Measurements from ENCODE around the gene CHKB.
"Not testable (repeated sequence)": the region's sequence is repeated elsewhere in the genome, so short reads cannot be mapped to it uniquely, and the experiment has no call there.

The CHKB gene

DNA sequence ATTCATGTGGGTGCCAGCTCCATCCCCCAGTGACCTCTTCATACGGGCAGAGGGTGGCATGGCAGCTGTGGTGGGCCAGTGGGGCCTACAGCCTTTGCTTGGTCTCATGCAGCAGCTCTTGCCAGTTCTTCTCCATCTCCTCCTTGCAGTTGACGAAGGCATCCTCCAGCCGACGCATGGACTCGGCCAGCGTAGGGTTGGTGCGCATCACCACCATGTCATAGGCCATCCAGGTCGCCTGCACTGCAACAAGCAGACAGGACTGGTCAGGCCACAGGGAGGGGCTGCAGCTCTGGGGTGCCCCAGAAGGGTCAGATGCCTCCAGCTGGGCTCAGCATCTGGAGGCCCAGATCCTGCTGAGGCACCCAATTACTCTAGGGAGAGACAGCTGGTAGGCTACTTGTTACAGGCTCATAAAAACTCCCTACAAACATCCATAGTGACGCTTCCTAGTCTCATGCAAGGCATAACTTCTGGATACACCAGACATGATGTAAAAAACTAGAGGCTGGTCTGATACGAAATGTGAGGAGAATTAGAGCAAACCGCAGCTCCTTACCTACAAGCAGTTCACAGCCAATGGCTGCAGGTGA, 31.4 kb downstream of the CHKB start:
- in situ Hi-C loops (cut with HindIII; ENCODE audit: low sequenced_read_pairs): no loop called here

DNA sequence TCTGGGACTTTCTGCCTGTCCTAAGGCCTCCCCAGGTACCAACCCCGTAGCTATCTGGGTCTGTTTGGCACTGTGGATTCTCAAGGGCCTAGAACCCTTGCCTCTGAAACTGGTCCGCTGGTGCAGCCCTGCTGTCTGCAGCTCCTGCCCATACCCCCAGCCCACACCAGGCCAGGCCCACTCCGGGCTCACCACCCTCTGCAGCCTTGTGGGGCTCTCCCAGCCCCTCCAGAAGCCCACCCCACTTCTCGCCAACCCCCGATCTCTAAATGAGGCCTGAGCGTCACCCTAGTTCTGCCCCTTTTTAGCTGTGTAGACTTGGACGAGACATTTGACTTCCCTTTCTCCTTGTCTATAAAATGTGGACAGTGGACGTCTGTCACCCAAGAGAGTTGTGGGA, 32.3 kb downstream of the CHKB start:
- in situ Hi-C loops (cut with HindIII; ENCODE audit: low sequenced_read_pairs): no loop called here

- in situ Hi-C loops (cut with HindIII; ENCODE audit: low sequenced_read_pairs): no loop called here
Observed at GRCh38 chr22:50548921-50549790, 33.5 kb downstream of the CHKB start.

GRCh38 chr22:50548040-50548920, 34.4 kb downstream of the CHKB start:
- in situ Hi-C loops (cut with HindIII; ENCODE audit: low sequenced_read_pairs): no loop called here

DNA sequence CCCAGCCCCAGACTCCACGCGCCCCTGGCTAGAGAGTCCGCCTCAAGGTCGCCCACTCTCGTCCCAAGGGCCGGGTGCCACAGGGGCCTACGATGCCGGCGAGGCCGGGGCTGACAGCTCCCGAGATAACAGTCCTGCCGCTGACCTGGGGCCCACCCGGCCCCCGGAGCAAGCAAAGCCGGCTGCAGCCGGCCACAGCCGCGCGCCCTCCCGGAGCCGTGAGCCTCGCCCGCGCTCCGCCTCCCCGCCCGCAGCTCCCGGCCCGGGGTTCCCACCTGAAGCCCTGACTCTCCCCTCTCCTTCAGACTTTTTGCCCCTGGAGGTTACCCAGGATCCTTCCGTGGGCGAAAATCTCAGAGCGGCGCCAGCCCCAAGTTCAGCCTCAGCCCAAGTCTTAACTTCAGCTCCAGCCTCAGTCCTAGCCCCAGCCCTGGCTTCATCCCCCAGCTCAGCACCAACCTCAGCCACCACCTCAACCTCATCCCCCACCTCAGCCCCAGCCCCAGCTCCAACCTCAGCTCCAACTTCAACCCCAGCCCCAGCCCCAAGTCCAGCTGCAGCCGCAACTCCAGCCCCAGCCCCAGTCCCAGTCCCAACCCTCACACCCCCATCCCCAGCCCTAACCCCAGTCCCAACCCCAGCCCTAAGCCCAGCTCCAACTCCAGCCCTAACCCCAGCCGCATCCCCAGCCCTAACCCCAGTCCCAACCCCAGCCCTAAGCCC, 35.2 kb downstream of the CHKB start:
- in situ Hi-C loops (cut with HindIII; ENCODE audit: low sequenced_read_pairs): no loop called here

- in situ Hi-C loops (cut with HindIII; ENCODE audit: low sequenced_read_pairs): no loop called here
Observed at GRCh38 chr22:50546326-50547262, 36.1 kb downstream of the CHKB start.

GRCh38 chr22:50545522-50546325, 36.9 kb downstream of the CHKB start, which contains the start of gene KLHDC7B:
KLHDC7B (plus strand) TSS chr22:50545899; CDS start chr22:50546244, 345 bp downstream.
- in situ Hi-C loops (cut with HindIII; ENCODE audit: low sequenced_read_pairs): no loop called here

GRCh38 chr22:50544746-50545253, 37.8 kb downstream of the CHKB start:
- in situ Hi-C loops (cut with HindIII; ENCODE audit: low sequenced_read_pairs): no loop called here

GRCh38 chr22:50544078-50544745, 38.4 kb downstream of the CHKB start:
- in situ Hi-C loops (cut with HindIII; ENCODE audit: low sequenced_read_pairs): no loop called here

- in situ Hi-C loops (cut with HindIII; ENCODE audit: low sequenced_read_pairs): no loop called here
Observed at GRCh38 chr22:50542416-50542927, 40.2 kb downstream of the CHKB start.

DNA sequence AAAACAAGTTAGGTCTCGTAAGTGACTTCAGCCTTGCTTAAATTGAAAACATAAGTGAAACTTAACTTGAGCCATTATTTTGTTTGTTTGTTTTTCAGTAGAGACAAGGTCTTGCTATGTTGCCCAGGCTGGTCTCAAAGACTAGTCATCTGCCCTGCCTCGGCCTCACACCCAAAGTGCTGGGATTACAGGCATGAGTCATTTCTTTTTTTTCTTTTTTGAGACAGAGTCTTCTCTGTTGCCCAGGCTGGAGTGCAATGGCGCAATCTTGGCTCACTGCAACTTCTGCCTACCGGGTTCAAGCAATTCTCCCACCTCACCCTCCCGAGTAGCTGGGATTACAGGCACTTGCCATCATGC, 41.0 kb downstream of the CHKB start:
- in situ Hi-C loops (cut with HindIII; ENCODE audit: low sequenced_read_pairs): not testable (repeated sequence)

DNA sequence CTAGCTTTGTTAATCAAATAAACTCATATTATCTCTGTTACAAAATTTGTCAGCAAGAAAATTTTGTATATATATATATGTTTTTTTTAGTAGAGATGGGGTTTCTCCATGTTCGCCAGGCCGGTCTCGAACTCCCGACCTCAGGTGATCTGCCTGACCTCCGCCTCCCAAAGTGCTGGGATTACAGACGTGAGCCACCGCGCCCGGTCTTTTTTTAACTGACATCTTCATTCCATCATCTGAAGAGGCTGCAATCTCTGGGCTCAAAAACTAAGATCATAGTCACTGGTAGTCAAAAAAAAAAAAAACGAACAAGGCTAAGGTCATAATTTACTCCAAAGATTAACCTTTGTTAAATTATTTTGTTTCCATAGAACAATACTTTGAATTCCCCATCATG, 42.3 kb downstream of the CHKB start:
- in situ Hi-C loops (cut with HindIII; ENCODE audit: low sequenced_read_pairs): no loop called here

DNA sequence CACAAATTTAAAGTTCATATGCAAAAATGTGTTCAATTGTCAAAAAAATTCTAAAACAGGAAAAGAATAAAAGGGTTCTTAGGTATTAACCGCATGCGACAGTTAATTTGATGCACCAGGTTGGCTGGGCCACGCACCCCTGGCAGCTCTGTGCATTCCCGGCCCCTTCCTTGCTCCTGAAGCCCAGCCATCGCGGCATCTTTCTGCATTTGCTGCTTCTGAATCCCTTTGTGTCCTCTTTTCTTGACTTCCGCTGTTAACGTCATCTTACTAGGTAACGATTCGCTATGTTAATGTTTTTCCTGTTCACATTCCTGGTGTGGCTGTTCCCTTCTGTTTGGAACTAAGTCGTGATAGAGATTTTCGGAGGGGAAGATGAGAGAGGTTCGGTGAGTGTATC, 44.9 kb downstream of the CHKB start:
- in situ Hi-C loops (cut with HindIII; ENCODE audit: low sequenced_read_pairs): no loop called here

GRCh38 chr22:50536226-50536625, 46.4 kb downstream of the CHKB start:
- in situ Hi-C loops (cut with HindIII; ENCODE audit: low sequenced_read_pairs): no loop called here

DNA sequence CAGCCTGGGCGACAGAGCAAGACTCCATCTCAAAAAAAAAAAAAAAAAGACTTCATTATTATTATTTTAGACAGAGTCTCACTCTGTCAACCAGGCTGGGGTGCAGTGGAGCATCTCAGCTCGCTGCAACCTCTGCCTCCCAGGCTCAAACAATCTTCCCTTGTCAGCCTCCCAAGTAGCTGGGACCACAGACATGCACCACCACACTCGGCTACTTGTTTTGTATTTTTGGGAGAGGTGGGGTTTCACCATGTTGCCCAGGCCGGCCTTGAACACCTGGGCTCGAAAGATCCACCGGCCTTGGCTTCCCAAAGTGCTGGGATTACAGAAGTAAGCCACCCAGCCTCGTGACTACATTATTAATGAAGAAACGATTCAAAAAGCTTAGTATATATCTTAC, 47.5 kb downstream of the CHKB start:
- in situ Hi-C loops (cut with HindIII; ENCODE audit: low sequenced_read_pairs): no loop called here

- in situ Hi-C loops (cut with HindIII; ENCODE audit: low sequenced_read_pairs): not testable (repeated sequence)
Observed at GRCh38 chr22:50533856-50534711, 48.6 kb downstream of the CHKB start.

Data from DLD1 (cell line).